H1 (cell line): ENCODE results near the gene BSN. TPM values are rescaled to one million over a fixed set of nuclear protein-coding genes. Genes with fewer than 3 reads are reported as not detected.

ENCODE experiments used
- CTCF ChIA-PET: fragments of 300-600 bp; sonication (Branson Sonifier 250); formaldehyde crosslinking; loops from one replicate; lab custom pipeline; 2021; ENCODE audit not compliant: partially characterized antibody; lab: Charles Lee
- POLR2A ChIA-PET: fragments of 300-600 bp; sonication (Branson Sonifier 250); formaldehyde crosslinking; loops from one replicate; lab custom pipeline; 2021; ENCODE audit warnings: inconsistent platforms; ENCODE audit not compliant: partially characterized antibody; lab: Charles Lee
- DNase-seq, 2 experiments: peaks; one replicate each; pipeline versions ENCODE4 v3.0.0 to v3.0.0-alpha.2; 2010 to 2022; ENCODE audit warnings: low spot score in 2 of 2, low read depth in 1 of 2, mixed read lengths in 1 of 2
- FAIRE-seq: peaks from 2 replicates; lab custom pipeline; 2011; peaks lifted over from hg19 to GRCh38; lab: Jason Lieb, UNC
- H2AFZ ChIP-seq: 2 replicates; pipeline ENCODE4 v1.8.1; 2012; ENCODE audit warnings: low read length, inconsistent platforms
- H2AK5ac ChIP-seq: 2 replicates; pipeline ENCODE4 v1.6.1; 2013; ENCODE audit warnings: low read depth, low read length
- H2BK120ac ChIP-seq: replicated peaks from 2 replicates; pipeline ENCODE3; 2013; ENCODE audit warnings: low read depth, low read length, inconsistent platforms
- H2BK12ac ChIP-seq: 2 replicates; pipeline ENCODE4 v1.6.1; 2013; ENCODE audit warnings: low read depth, low read length
- H2BK15ac ChIP-seq: 2 replicates; pipeline ENCODE4 v1.6.1; 2013; ENCODE audit warnings: low read length
- H2BK20ac ChIP-seq: 2 replicates; pipeline ENCODE4 v1.6.1; 2013; ENCODE audit warnings: low read length
- H2BK5ac ChIP-seq: 2 replicates; pipeline ENCODE4 v1.6.1; 2013; ENCODE audit warnings: low read depth, low read length
- H3K14ac ChIP-seq: 2 replicates; pipeline ENCODE4 v1.6.1; 2013; ENCODE audit warnings: inconsistent platforms; ENCODE audit not compliant: insufficient read length
- H3K18ac ChIP-seq: 2 replicates; pipeline ENCODE4 v1.6.1; 2013; ENCODE audit warnings: low read length; ENCODE audit errors: extremely low read depth
- H3K23ac ChIP-seq: 2 replicates; pipeline ENCODE4 v1.6.1; 2013; ENCODE audit warnings: inconsistent platforms; ENCODE audit not compliant: insufficient read length
- H3K23me2 ChIP-seq: 2 replicates; pipeline ENCODE4 v1.6.1; 2013; ENCODE audit warnings: low read depth, low read length
- H3K27ac ChIP-seq: 2 replicates; pipeline ENCODE4 v1.6.1; 2011; ENCODE audit warnings: low read depth, low read length, inconsistent platforms
- H3K27me3 ChIP-seq, 4 experiments: replicated peaks in 1 of 4; 1 replicate in 1 of 4; 2 replicates in 3 of 4; pipeline versions ENCODE4 v1.6.1 to v1.8.1; 2011 to 2013; ENCODE audit warnings: low read length in 3 of 4, mild to moderate bottlenecking in 3 of 4, inconsistent platforms in 2 of 4, mixed read lengths in 2 of 4, moderate library complexity in 1 of 4; ENCODE audit not compliant: control insufficient read depth in 3 of 4, insufficient read depth in 3 of 4; ENCODE audit errors: extremely low read depth in 1 of 4
- H3K36me3 ChIP-seq, 4 experiments: 2 replicates each; pipeline versions ENCODE4 v1.6.1 to v1.8.1; 2011 to 2013; ENCODE audit warnings: mild to moderate bottlenecking in 4 of 4, low read length in 3 of 4, moderate library complexity in 2 of 4, control low read depth in 1 of 4, inconsistent platforms in 1 of 4; ENCODE audit not compliant: insufficient read depth in 4 of 4, control insufficient read depth in 2 of 4
- H3K4ac ChIP-seq: replicated peaks from 2 replicates; pipeline ENCODE3; 2013; ENCODE audit warnings: low read length, low read depth, mixed read lengths, inconsistent platforms; ENCODE audit not compliant: insufficient read length
- H3K4me1 ChIP-seq, 4 experiments: replicated peaks in 1 of 4; 1 replicate in 1 of 4; 2 replicates in 3 of 4; pipeline versions ENCODE4 v1.6.1 to v1.8.1; 2011 to 2013; ENCODE audit warnings: low read length in 3 of 4, inconsistent platforms in 2 of 4, mixed read lengths in 1 of 4; ENCODE audit not compliant: insufficient read depth in 4 of 4, control insufficient read depth in 3 of 4
- H3K4me2 ChIP-seq, 2 experiments: 2 replicates each; pipeline versions ENCODE4 v1.6.1 to v1.8.1; 2011 to 2013; ENCODE audit warnings: low read depth in 2 of 2, low read length in 2 of 2, control low read depth in 1 of 2, inconsistent platforms in 1 of 2, mild to moderate bottlenecking in 1 of 2; ENCODE audit not compliant: insufficient read depth in 1 of 2
- H3K4me3 ChIP-seq, 4 experiments: fragments of 200-600, 300-600 bp in 1 of 4; sonication (generic), shearing (Covaris generic), sonication (Bioruptor Twin) in 1 of 4; 2 replicates each; pipeline versions ENCODE4 v1.5.1 to v1.8.1; 2011 to 2016; ENCODE audit warnings: low read length in 4 of 4, low read depth in 3 of 4, control low read depth in 2 of 4, inconsistent platforms in 2 of 4, mild to moderate bottlenecking in 2 of 4, mixed read lengths in 1 of 4, moderate library complexity in 1 of 4; ENCODE audit not compliant: insufficient read depth in 2 of 4; ENCODE audit errors: extremely low read depth in 1 of 4
- H3K56ac ChIP-seq: replicated peaks from 2 replicates; pipeline ENCODE3; 2013; ENCODE audit warnings: low read depth, mild to moderate bottlenecking, mixed read lengths, low read length, inconsistent platforms; ENCODE audit not compliant: insufficient read length
- H3K79me1 ChIP-seq: 2 replicates; pipeline ENCODE4 v1.6.1; 2013; ENCODE audit warnings: low read depth, low read length, control low read depth
- H3K79me2 ChIP-seq, 2 experiments: 2 replicates each; pipeline versions ENCODE4 v1.6.1 to v1.8.1; 2012 to 2013; ENCODE audit warnings: low read length in 2 of 2, mild to moderate bottlenecking in 2 of 2, inconsistent platforms in 1 of 2; ENCODE audit not compliant: insufficient read depth in 2 of 2, control insufficient read depth in 1 of 2
- H3K9ac ChIP-seq, 4 experiments: replicated peaks in 1 of 4; 1 replicate in 1 of 4; 2 replicates in 3 of 4; pipeline versions ENCODE4 v1.6.1 to v1.8.1; 2011 to 2013; ENCODE audit warnings: low read depth in 3 of 4, low read length in 3 of 4, control low read depth in 2 of 4, mild to moderate bottlenecking in 2 of 4, moderate library complexity in 2 of 4, inconsistent platforms in 1 of 4; ENCODE audit errors: extremely low read depth in 1 of 4
- H3K9me3 ChIP-seq, 2 experiments: 2 replicates each; pipeline versions ENCODE4 v1.6.1 to v1.8.1; 2012 to 2013; ENCODE audit warnings: mild to moderate bottlenecking in 2 of 2, moderate library complexity in 2 of 2, control low read depth in 1 of 2, inconsistent platforms in 1 of 2, low read depth in 1 of 2, low read length in 1 of 2, mixed read lengths in 1 of 2; ENCODE audit not compliant: insufficient read depth in 2 of 2
- H4K20me1 ChIP-seq, 2 experiments: replicated peaks in 1 of 2; 2 replicates each; pipeline versions ENCODE3 to v1.8.1; 2011 to 2013; ENCODE audit warnings: inconsistent platforms in 2 of 2, low read length in 2 of 2, mild to moderate bottlenecking in 1 of 2; ENCODE audit not compliant: insufficient read depth in 2 of 2, control insufficient read depth in 1 of 2
- H4K5ac ChIP-seq: 2 replicates; pipeline ENCODE4 v1.6.1; 2013; ENCODE audit warnings: low read length, low read depth, mixed read lengths, inconsistent platforms; ENCODE audit not compliant: insufficient read length
- H4K8ac ChIP-seq: 2 replicates; pipeline ENCODE4 v1.8.0; 2013; ENCODE audit warnings: mild to moderate bottlenecking, moderate library complexity, low read length, inconsistent platforms; ENCODE audit not compliant: insufficient read depth; ENCODE audit errors: extremely low read depth
- H4K91ac ChIP-seq: replicated peaks from 2 replicates; pipeline ENCODE3; 2013; ENCODE audit warnings: low read length, mixed read lengths, inconsistent platforms; ENCODE audit not compliant: insufficient read length
- BACH1 ChIP-seq: IDR thresholded peaks from 2 replicates; pipeline ENCODE4 v1.6.1; 2012; ENCODE audit warnings: low read length, improper control_type of control experiment
- CBX5 ChIP-seq: fragments of 300-800, 300-1000 bp; sonication (generic); IDR thresholded peaks from 2 replicates; pipeline ENCODE4 v1.7.1; 2016; ENCODE audit warnings: antibody characterized with exemption, low read length, low read depth
- CTBP2 ChIP-seq: IDR thresholded peaks from 2 replicates; pipeline ENCODE4 v1.7.0; 2011; ENCODE audit warnings: borderline replicate concordance, mild to moderate bottlenecking, moderate library complexity, mixed read lengths, low read length; ENCODE audit not compliant: insufficient read depth, insufficient read length
- E2F6 ChIP-seq: IDR thresholded peaks from 2 replicates; pipeline ENCODE4 v1.6.1; 2012; ENCODE audit warnings: inconsistent platforms
- EGR1 ChIP-seq: IDR thresholded peaks from 2 replicates; pipeline ENCODE4 v1.6.1; 2011; ENCODE audit warnings: low read depth, low read length, borderline replicate concordance
- EZH2 ChIP-seq: fragments of 200-600 bp; sonication (generic); IDR thresholded peaks from 2 replicates; pipeline ENCODE4 v1.7.1; 2012; ENCODE audit warnings: low read depth, mild to moderate bottlenecking, moderate library complexity, low read length, inconsistent platforms; ENCODE audit not compliant: severe bottlenecking
- GABPA ChIP-seq: IDR thresholded peaks from 2 replicates; pipeline ENCODE4 v1.6.1; 2011; ENCODE audit warnings: mild to moderate bottlenecking, low read length, moderate library complexity, borderline replicate concordance; ENCODE audit not compliant: insufficient read depth
- RAD21 ChIP-seq, 2 experiments: IDR thresholded peaks in 1 of 2; conservative IDR thresholded peaks in 1 of 2; 2 replicates each; pipeline ENCODE4 v1.6.1; 2011; ENCODE audit warnings: low read depth in 2 of 2, low read length in 2 of 2, improper control_type of control experiment in 1 of 2, inconsistent platforms in 1 of 2, mild to moderate bottlenecking in 1 of 2, moderate library complexity in 1 of 2
- SIN3A ChIP-seq, 2 experiments: IDR thresholded peaks in 1 of 2; conservative IDR thresholded peaks in 1 of 2; 2 replicates each; pipeline ENCODE4 v1.6.1; 2011 to 2012; ENCODE audit warnings: low read length in 2 of 2, improper control_type of control experiment in 1 of 2, low read depth in 1 of 2, mild to moderate bottlenecking in 1 of 2
- SRF ChIP-seq: IDR thresholded peaks from 2 replicates; pipeline ENCODE4 v1.6.1; 2011; ENCODE audit warnings: mild to moderate bottlenecking, low read depth, low read length, moderate library complexity
- TAF1 ChIP-seq: IDR thresholded peaks from 2 replicates; pipeline ENCODE4 v1.6.1; 2011; ENCODE audit warnings: mild to moderate bottlenecking, low read depth, low read length
- WGBS, 2 experiments: shearing (Covaris generic) in 1 of 2; methylation state at CpG; one replicate each; pipeline versions ENCODE4 v1.1.6 to v1.1.7; 2013 to 2015; ENCODE audit warnings: low lambda C conversion rate in 2 of 2, mixed read lengths in 2 of 2, inconsistent platforms in 1 of 2, low coverage in 1 of 2, missing lambda C conversion rate in 1 of 2; ENCODE audit not compliant: insufficient replicate concordance in 2 of 2, insufficient coverage in 1 of 2, insufficient read length in 1 of 2; ENCODE audit errors: extremely low coverage in 1 of 2, missing lambda C conversion rate in 1 of 2; 5-methylcytosine and 5-hydroxymethylcytosine counted together
- polyA plus RNA-seq, 7 experiments: library from polyadenylated mRNA; depleted of rRNA in 3 of 7; stranded (reverse) in 5 of 7; unstranded in 2 of 7; fragments of >200 nt in 5 of 7; fragments of 200-250 nt in 2 of 7; gene quantifications; 1 replicate in 5 of 7; 2 replicates in 1 of 7; 4 replicates in 1 of 7; pipeline versions ENCODE4 v1.2.1 to v1.2.3, GENCODE V29; 2011 to 2013; ENCODE audit warnings: missing spikeins in 2 of 7, mixed read lengths in 2 of 7
- total RNA-seq: library from RNA; stranded (reverse); fragmentation: NEBNext Ultra II Directional; extraction: Animal tissue kit (Norgen Biotek cat#: 25700); gene quantifications from 2 replicates; pipeline ENCODE4 v1.2.1, GENCODE V29; 2021

Gene BSN
- total and polyA plus RNA-seq, 2 of the 8 experiments (the other 6 are each of a cell fraction or from before 2014, with no cell fraction given) = 0.60 to 3.0 TPM

GRCh38 chr3:49513494-49514124 is 40.7 kb upstream of the BSN start:
- peaks cover 4% of the 10 kb centered on the region for H3K79me1 ChIP-seq
- no peak overlapping the region for H3K18ac ChIP-seq
- H3K36me3 ChIP-seq = peaks cover 7 to 57% (median 28%) of the 10 kb centered on the region in 4 experiments; a peak in 6 of 8 replicates
- H2BK20ac ChIP-seq = no peak overlapping the region
- no peak for DNase-seq
- no peak for FAIRE-seq
- H2AFZ ChIP-seq = no peak overlapping the region
- H2BK12ac ChIP-seq = no peak overlapping the region
- no peak overlapping the region for H3K4me3 ChIP-seq
- H3K4ac ChIP-seq = no peak overlapping the region
- H4K8ac ChIP-seq = no peak overlapping the region
- POLR2A ChIA-PET = interaction anchor here (1.2 to 2.4 kb wide), 4 partner anchors 11 to 38 kb away, joined by 3 to 5 read pairs (median 3); no protein-coding TSS in a partner anchor
- H3K4me2 ChIP-seq = no peak overlapping the region
- H3K27me3 ChIP-seq = no peaks in the 10 kb centered on the region
- CTCF ChIA-PET = interaction anchor here (0.7 to 3.2 kb wide), 7 partner anchors 9 to 206 kb away, joined by 3 to 16 read pairs (median 4); no protein-coding TSS in a partner anchor
- H3K23ac ChIP-seq = no peak overlapping the region
- no peak overlapping the region for H4K91ac ChIP-seq
- no peak overlapping the region for H3K27ac ChIP-seq
- no peak overlapping the region for H3K14ac ChIP-seq
- no peaks in the 10 kb centered on the region for H3K4me1 ChIP-seq
- no peak overlapping the region for H2BK5ac ChIP-seq
- peaks cover 2 to 5% of the 10 kb centered on the region in 2 experiments for H4K20me1 ChIP-seq
- no peaks in the 10 kb centered on the region for H3K23me2 ChIP-seq
- H2AK5ac ChIP-seq = no peak overlapping the region
- H2BK15ac ChIP-seq = no peak overlapping the region
- H2BK120ac ChIP-seq = no peak overlapping the region
- WGBS, 2 experiments = 93% methylated on average over 4 of the region's 4 CpGs; no CpG with 5 or more reads in 1 of the 2 experiments
- H3K56ac ChIP-seq = no peak overlapping the region
- H4K5ac ChIP-seq = no peak overlapping the region
- H3K9me3 ChIP-seq = no peaks in the 10 kb centered on the region
- H3K79me2 ChIP-seq = peaks cover 0 to 21% of the 10 kb centered on the region in 2 experiments; a peak in 3 of 4 replicates
- H3K9ac ChIP-seq = no peak overlapping the region
- TF ChIP-seq EGR1 = no peak
- no peak for TF ChIP-seq CTBP2
- no peak for TF ChIP-seq SIN3A (conservative IDR thresholded peaks at IDR 0.05 in 1 of 2, IDR thresholded peaks at IDR 0.05 in 1 of 2; ENCODE audit: low read depth in 1 of 2, low read length in 2 of 2)
- TF ChIP-seq RAD21 (IDR thresholded peaks at IDR 0.05 in 1 of 2, conservative IDR thresholded peaks at IDR 0.05 in 1 of 2; ENCODE audit: low read depth in 2 of 2, low read length in 2 of 2) = no peak
- no peak for TF ChIP-seq EZH2
- no peak for TF ChIP-seq SRF
- no peak for TF ChIP-seq E2F6
- TF ChIP-seq CBX5 = no peak
- no peak for TF ChIP-seq TAF1
- no peak for TF ChIP-seq GABPA
- no peak for TF ChIP-seq BACH1
